Ectodermal cell (in vitro differentiated cells): Measurements from ENCODE around the gene LRRC3B.
"Not testable (repeated sequence)": the region's sequence is repeated elsewhere in the genome, so short reads cannot be mapped to it uniquely, and the experiment has no call there.

Experiments used
- H3K27ac ChIP-seq: 2 replicates; pipeline ENCODE4 v1.7.0; 2013; ENCODE audit warnings: mild to moderate bottlenecking, low read depth, low read length; ENCODE audit not compliant: insufficient read depth, poor library complexity, severe bottlenecking
- H3K27me3 ChIP-seq: 2 replicates; pipeline ENCODE4 v1.7.0; 2013; ENCODE audit warnings: mild to moderate bottlenecking, low read length; ENCODE audit not compliant: insufficient read depth, control insufficient read depth, poor library complexity, severe bottlenecking
- H3K36me3 ChIP-seq: one replicate; pipeline ENCODE4 v1.7.0; 2013; ENCODE audit warnings: low read length; ENCODE audit not compliant: control insufficient read depth, insufficient read depth
- H3K4me1 ChIP-seq: one replicate; pipeline ENCODE4 v1.7.0; 2013; ENCODE audit warnings: low read length; ENCODE audit not compliant: control insufficient read depth, insufficient read depth
- H3K4me3 ChIP-seq: 2 replicates; pipeline ENCODE4 v1.7.0; 2013; ENCODE audit warnings: low read depth, low read length, control low read depth; ENCODE audit not compliant: insufficient read depth
- H3K9me3 ChIP-seq: 2 replicates; pipeline ENCODE4 v1.7.0; 2013; ENCODE audit warnings: mild to moderate bottlenecking, low read length, moderate library complexity; ENCODE audit not compliant: control insufficient read depth
- WGBS, 2 experiments: methylation state at CpG; one replicate each; pipeline ENCODE4 v1.1.7; 2013; ENCODE audit warnings: missing lambda C conversion rate in 2 of 2; 5-methylcytosine and 5-hydroxymethylcytosine counted together

The LRRC3B gene

DNA sequence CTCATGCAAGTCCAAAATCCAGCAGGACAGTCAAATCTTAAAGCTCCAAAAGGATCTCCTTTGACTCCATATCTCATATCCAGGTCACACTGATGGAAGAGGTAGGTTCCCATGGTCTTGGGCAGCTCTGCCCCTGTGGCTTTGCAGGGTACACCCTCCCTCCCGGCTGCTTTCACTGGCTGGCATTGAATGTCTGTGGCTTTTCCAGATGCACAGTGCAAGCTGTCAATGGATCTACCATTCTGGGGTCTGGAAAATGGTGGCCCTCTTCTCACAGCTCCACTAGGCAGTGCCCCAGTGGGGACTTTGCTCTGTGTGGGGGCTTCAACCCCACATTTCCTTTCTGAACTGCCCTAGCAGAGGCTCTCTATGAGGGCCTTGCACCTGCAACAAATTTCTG is 19.3 kb upstream of the LRRC3B start:
- H3K4me1 ChIP-seq, H3K4me3 ChIP-seq, H3K27ac ChIP-seq, H3K27me3 ChIP-seq, H3K9me3 ChIP-seq, H3K36me3 ChIP-seq: not testable (repeated sequence)
- 84 to 86% methylated on average over 1 of the region's 1 CpG for WGBS, 2 experiments

DNA sequence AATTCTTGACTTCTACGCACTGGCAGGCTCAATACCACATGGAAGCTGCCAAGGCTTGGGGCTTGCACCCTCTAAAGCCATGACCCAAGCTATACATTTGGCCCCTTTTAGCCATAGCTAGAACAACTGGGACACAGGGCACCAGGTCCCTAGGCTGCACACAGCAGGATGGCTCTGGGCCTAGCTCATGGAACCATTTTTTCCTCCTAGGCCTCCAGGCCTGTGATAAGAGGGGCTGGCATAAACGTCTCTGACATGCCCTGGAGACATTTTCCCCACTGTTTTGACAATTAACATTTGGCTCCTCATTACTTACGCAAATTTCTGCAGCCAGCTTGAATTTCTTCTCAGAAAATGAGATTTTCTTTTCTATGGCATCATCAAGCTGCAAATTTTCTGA is 18.8 kb upstream of the LRRC3B start:
- not testable (repeated sequence) for H3K27ac ChIP-seq, H3K9me3 ChIP-seq, H3K4me3 ChIP-seq, H3K27me3 ChIP-seq, H3K4me1 ChIP-seq, H3K36me3 ChIP-seq
- 47 to 51% methylated on average over 3 of the region's 3 CpGs for WGBS, 2 experiments

DNA sequence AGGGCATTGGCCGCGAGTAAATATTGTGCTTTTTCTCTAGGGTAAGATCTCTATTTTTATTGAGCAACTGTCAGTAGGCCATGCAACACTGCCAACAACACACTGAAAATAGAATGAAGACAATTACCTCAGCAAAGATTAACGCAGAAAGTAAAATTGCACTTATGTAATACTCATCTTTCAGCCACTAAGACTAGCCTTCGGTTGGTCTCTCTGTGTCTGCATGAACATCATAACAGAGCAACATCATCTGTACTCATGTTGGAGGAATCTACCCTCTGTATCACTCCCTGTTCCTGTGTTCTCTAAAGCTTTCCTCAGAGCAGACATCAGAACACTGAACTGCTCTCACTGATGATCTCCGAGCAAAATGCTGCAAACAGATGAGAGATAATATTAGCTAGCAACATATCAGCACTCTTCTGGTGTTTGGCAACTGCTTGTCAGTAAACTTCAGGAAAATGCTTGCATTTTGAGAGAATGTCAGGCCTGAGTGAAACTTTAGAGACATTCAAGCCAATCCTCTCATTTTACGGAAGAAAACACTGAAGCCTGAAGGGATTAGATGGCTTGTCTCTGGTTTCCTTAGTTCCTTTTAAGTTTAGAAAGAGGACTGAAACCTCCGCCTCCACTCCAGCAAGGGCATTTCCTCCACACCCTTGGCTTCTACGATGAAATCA is 8.4 kb upstream of the LRRC3B start:
- Histone ChIP-seq H3K36me3 (no peaks in the 10 kb centered on the region), H3K4me1 (no peaks in the 10 kb centered on the region), H3K9me3 (no peaks in the 10 kb centered on the region), H3K27me3 (no peaks in the 10 kb centered on the region), H3K4me3 (no peak overlapping the region), H3K27ac (no peak overlapping the region)
- WGBS, 2 experiments, result 86 to 94% methylated on average over 8 of the region's 8 CpGs

DNA sequence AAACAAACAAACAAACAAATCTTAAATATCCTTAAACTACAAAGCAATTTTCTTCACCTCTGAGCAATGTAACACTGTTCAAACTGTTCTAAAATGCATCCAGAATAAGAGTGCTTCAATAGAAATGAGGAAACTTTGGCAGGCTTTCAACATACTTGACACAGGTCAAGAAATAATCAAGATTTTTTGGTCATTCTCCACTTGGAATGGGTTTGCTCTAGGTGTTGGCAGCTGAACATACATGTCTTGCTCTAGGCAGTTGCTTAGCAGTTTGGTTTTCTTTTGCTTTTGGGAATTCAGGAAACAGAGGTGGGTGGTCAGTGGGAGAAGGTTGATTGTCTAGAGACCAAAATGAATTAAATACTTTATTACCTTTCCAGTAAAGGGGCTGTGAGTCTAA is 1.4 kb upstream of the LRRC3B start:
- Histone ChIP-seq H3K4me3 (no peak overlapping the region), H3K9me3 (no peaks in the 10 kb centered on the region), H3K27me3 (peaks cover 64% of the 10 kb centered on the region), H3K36me3 (no peaks in the 10 kb centered on the region), H3K4me1 (peaks cover 15% of the 10 kb centered on the region), H3K27ac (no peak overlapping the region)

DNA sequence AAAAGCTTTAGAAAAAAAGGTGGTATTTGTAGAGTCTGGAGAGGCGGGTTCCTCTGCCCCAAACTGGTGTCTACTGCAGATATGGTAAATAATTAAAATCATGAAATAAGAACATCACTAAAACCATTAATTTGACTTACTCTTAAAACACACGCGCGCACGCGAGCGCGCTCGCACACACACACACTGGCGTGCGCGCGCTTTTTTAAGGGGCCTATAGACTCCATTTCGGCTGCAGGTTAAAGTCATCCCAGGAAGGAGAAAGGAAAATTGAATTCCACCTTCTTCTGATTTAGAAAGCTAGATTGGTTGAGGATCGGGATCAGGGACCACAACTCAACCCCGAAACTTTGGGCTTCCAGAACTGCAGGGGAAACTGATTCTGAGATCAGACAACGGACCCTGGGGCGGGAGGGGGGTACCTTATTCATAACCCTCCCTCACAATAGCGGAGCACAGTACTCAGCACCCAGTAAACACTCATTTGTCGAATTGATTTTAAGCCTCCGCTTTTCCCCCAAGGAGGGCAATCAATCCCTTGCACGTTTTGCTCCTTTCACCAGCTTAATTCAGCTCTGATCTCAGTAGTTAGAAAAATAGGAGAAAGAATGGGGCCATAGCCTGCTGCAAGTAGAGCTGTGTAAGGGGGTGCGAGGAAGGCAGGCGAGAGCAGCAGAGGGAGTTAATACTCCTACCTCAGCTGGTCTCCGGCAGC is 509 bp upstream of the LRRC3B start:
- H3K36me3 ChIP-seq, result no peaks in the 10 kb centered on the region
- H3K9me3 ChIP-seq, result no peaks in the 10 kb centered on the region
- peak overlapping the region; percentile 48 for H3K4me3 ChIP-seq
- H3K4me1 ChIP-seq, result peaks cover 15% of the 10 kb centered on the region
- no peak overlapping the region for H3K27ac ChIP-seq
- 12 to 30% methylated on average over 24 to 25 of the region's 25 CpGs for WGBS, 2 experiments
- H3K27me3 ChIP-seq, result peaks cover 65% of the 10 kb centered on the region

DNA sequence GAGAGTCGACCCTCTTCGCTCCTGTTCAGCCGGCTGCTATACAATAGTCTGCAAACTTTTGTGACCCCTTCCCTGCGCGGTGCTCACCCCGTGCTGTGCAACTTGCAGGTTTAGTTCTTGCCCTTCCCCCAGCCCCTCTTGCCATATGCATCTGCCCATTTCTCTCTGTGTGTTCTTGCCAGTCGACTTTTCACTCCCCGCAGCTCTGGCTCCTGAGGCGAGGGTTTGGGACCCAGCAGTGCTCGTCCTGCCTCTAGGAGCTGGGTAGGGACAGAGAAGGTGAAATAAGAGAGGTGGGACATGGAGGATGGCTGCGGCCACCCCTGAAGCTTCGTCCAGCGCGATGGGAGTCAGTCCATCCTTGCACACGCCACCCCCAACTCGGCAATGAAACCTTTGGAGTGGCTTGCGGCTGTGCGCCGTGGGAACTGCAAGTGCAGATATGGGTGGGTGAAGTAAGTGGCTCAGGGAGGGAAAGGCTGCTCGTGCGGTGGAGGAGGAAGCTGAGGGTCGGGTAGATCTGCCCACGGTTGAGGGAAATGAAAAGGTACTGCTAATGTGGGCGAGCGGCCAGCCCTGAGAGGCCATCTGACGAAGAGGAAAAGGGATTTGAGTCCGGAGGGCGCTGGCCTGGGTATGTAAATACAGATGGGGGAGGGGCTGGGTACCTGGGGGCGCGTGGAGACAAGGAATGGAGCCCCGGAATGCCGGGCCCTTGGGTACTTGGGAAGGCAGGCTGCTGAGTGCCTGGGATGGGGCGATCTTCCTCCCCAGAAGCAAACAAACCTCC is 1.0 kb downstream of the LRRC3B start:
- H3K4me3 ChIP-seq, result peak overlapping the region; percentile 48
- no peaks in the 10 kb centered on the region for H3K9me3 ChIP-seq
- H3K27ac ChIP-seq, result no peak overlapping the region
- H3K27me3 ChIP-seq, result peaks cover 65% of the 10 kb centered on the region
- 1% methylated on average over 33 of the region's 33 CpGs for WGBS, 2 experiments
- peaks cover 15% of the 10 kb centered on the region for H3K4me1 ChIP-seq
- H3K36me3 ChIP-seq, result no peaks in the 10 kb centered on the region

DNA sequence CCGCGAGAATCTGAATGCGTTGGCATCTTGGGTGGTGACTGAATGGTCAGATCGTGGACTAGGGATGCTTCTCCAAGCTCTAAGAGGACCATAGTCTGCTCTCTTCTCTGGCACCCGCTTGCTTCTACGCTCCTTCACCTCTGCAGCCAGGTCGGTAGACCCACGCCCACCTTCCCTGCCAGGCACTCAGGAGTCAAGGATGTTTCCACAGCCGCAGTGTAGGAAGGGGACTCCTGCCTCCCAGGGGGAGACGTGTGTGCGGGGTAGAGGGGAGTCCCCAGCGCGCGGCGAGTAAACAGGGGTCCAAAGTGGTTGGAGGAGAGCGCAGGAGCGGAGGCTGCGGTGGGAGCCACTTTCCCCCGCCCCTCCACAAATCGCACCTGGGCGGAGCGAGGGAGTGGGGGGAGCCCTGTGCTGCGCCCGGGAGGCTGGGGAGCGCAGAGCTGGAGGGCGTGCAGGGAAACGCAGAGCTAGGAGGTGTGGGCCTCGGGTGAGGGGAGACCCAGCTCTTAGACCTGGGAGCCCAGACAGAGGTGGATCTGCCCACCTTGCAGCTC is 1.7 kb downstream of the LRRC3B start:
- no peaks in the 10 kb centered on the region for H3K36me3 ChIP-seq
- peak overlapping the region; percentile 48 for H3K4me3 ChIP-seq
- H3K9me3 ChIP-seq, result no peaks in the 10 kb centered on the region
- peaks cover 65% of the 10 kb centered on the region for H3K27me3 ChIP-seq
- H3K4me1 ChIP-seq, result peaks cover 18% of the 10 kb centered on the region
- 3% methylated on average over 26 to 28 of the region's 28 CpGs for WGBS, 2 experiments
- no peak overlapping the region for H3K27ac ChIP-seq

DNA sequence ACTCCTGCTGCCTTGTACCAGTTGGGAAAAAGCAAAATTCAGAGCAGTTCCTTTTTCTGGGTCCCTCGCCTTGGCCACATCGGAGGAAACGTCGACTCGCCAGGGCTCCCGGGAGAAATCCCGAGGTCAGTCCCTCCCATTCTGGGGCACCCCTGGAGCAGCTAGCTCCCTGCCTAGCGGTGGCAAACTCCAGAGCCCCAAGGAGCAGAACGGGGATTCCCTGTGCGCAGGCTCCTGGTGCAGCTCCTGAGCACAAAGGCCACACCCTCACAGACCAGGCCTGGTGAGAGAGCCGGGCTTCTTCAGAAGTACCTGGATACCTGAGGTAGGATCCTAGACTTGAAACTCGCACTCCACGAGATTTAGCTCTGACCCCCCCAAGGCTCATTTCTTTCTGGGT is 2.6 kb downstream of the LRRC3B start:
- Histone ChIP-seq H3K36me3 (no peaks in the 10 kb centered on the region), H3K9me3 (no peaks in the 10 kb centered on the region), H3K4me3 (no peak overlapping the region), H3K27me3 (peaks cover 62% of the 10 kb centered on the region), H3K27ac (no peak overlapping the region), H3K4me1 (peaks cover 19% of the 10 kb centered on the region)
- WGBS, 2 experiments, result 78 to 85% methylated on average over 13 of the region's 13 CpGs

DNA sequence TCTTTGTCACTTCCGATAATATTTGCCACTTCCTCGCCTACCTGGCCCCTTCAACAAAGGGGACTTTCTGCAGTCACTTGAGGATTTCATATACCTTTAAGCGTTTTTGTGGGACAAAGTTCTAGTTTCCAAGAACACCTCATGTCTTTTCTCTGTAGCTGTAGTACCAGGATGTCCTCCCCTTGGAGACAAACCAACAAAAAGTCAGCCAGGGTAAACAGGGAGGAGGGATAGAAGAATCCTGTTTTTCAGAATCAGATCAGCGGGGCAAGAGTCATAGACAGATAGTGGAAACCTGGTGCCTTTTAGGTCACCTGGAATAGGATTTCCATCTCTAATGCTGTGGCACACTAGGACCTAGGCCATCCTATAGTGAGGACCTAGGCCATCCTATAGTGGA is 4.5 kb downstream of the LRRC3B start:
- H3K4me1 ChIP-seq, result peaks cover 15% of the 10 kb centered on the region
- WGBS, 2 experiments, result 86 to 96% methylated on average over 4 of the region's 4 CpGs
- H3K4me3 ChIP-seq, result no peak overlapping the region

DNA sequence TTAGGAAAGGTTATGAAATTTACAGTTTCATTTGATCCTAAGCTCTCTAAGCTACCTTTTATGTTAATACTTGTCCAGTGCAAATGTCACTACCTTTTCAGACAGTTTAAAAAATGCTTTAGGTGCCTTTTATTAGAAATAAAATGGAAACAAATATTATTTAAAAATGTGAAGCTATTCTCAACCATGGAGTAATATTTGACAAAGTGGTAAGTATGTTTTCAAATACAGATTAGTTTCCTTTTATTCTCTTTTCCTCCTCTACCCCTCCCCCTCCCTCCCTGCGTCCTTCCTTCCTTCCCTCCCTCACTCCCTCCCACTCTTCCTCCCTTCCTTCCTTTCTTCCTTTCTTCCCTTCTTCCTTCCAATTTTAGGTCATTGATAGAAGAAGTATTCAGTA is 6.3 kb downstream of the LRRC3B start:
- H3K9me3 ChIP-seq, result no peaks in the 10 kb centered on the region
- no peaks in the 10 kb centered on the region for H3K36me3 ChIP-seq
- H3K27ac ChIP-seq, result no peak overlapping the region
- 86% methylated on average over 1 of the region's 1 CpG; no CpG with 5 or more reads in 1 of the 2 experiments for WGBS, 2 experiments
- peaks cover 24% of the 10 kb centered on the region for H3K27me3 ChIP-seq
- H3K4me3 ChIP-seq, result no peak overlapping the region
- H3K4me1 ChIP-seq, result peaks cover 7% of the 10 kb centered on the region

More for the DNA sequence above, 4.5 kb downstream of the LRRC3B start:
- Histone ChIP-seq H3K27ac (no peak overlapping the region), H3K27me3 (peaks cover 43% of the 10 kb centered on the region), H3K36me3 (no peaks in the 10 kb centered on the region), H3K9me3 (no peaks in the 10 kb centered on the region)
